HEK293 (cell line): ENCODE measurements around the gene NOS1AP.
A peak's percentile ranks its signal among the peaks of the same experiment; 100 is the strongest.

Experiments used
- CTCF ChIA-PET: fragments of 350-600 bp; formaldehyde crosslinking; extraction: SDS; loops from one replicate; lab custom pipeline; 2021; ENCODE audit warnings: antibody characterized with exemption; lab: Yijun Ruan, JAX
- POLR2A ChIA-PET: fragments of 300-600 bp; formaldehyde crosslinking; extraction: SDS; loops from one replicate; lab custom pipeline; 2020; ENCODE audit warnings: antibody characterized with exemption, inconsistent platforms; lab: Yijun Ruan, JAX
- H3K27ac ChIP-seq: fragments of 200-500 bp; sonication (Bioruptor generic); 2 replicates; pipeline ENCODE4 v1.5.1; 2014; ENCODE audit warnings: low read depth, low read length, control low read depth, inconsistent platforms; ENCODE audit errors: extremely low read depth
- H3K36me3 ChIP-seq, 2 experiments: fragments of 200-500 bp in 1 of 2; sonication (Bioruptor generic) in 1 of 2; 1 replicate in 1 of 2; 2 replicates in 1 of 2; pipeline ENCODE4 v1.5.1; 2014 to 2017; ENCODE audit warnings: inconsistent platforms in 2 of 2, low read length in 2 of 2; ENCODE audit not compliant: control insufficient read depth in 2 of 2, insufficient read depth in 1 of 2
- H3K4me1 ChIP-seq: fragments of 200-500 bp; sonication (Bioruptor generic); 2 replicates; pipeline ENCODE4 v1.5.1; 2014; ENCODE audit warnings: mild to moderate bottlenecking, low read length, inconsistent platforms; ENCODE audit not compliant: control insufficient read depth, insufficient read depth
- H3K4me3 ChIP-seq: 2 replicates; pipeline ENCODE4 v1.5.1; 2011; ENCODE audit warnings: low read depth, mild to moderate bottlenecking, control low read depth, low read length, moderate library complexity
- H3K9me3 ChIP-seq: fragments of 200-500 bp; sonication (Bioruptor generic); 2 replicates; pipeline ENCODE4 v1.5.1; 2014; ENCODE audit warnings: low read depth, low read length, inconsistent platforms; ENCODE audit not compliant: control insufficient read depth, insufficient read depth
- EGR2 ChIP-seq: fragments of 450-650 bp; formaldehyde crosslinking; IDR thresholded peaks from 2 replicates; pipeline ENCODE4 v1.5.1; 2016; ENCODE audit warnings: low read depth, missing biosample characterization, missing genetic modification characterization
- SALL2 ChIP-seq: fragments of 450-650 bp; formaldehyde crosslinking; IDR thresholded peaks from 2 replicates; pipeline ENCODE4 v1.5.0; 2017; ENCODE audit warnings: missing biosample characterization, mild to moderate bottlenecking, missing genetic modification characterization, borderline replicate concordance
- SP7 ChIP-seq: fragments of 450-650 bp; formaldehyde crosslinking; IDR thresholded peaks from 2 replicates; pipeline ENCODE4 v1.5.1; 2016; ENCODE audit warnings: missing biosample characterization, missing genetic modification characterization
- TSHZ1 ChIP-seq: fragments of 450-650 bp; formaldehyde crosslinking; IDR thresholded peaks from 2 replicates; pipeline ENCODE4 v1.5.1; 2016; ENCODE audit warnings: missing biosample characterization, missing genetic modification characterization, borderline replicate concordance
- YY2 ChIP-seq: fragments of 450-650 bp; formaldehyde crosslinking; IDR thresholded peaks from 2 replicates; pipeline ENCODE4 v1.5.1; 2016; ENCODE audit warnings: missing biosample characterization, missing genetic modification characterization
- ZBTB20 ChIP-seq: fragments of 450-650 bp; formaldehyde crosslinking; IDR thresholded peaks from 2 replicates; pipeline ENCODE4 v1.5.1; 2016; ENCODE audit warnings: missing biosample characterization, missing genetic modification characterization
- ZFHX2 ChIP-seq: fragments of 450-650 bp; formaldehyde crosslinking; conservative IDR thresholded peaks from 2 replicates; pipeline ENCODE4 v1.5.1; 2016; ENCODE audit warnings: missing biosample characterization, missing genetic modification characterization
- ZNF169 ChIP-seq: fragments of 450-650 bp; formaldehyde crosslinking; IDR thresholded peaks from 2 replicates; pipeline ENCODE4 v1.5.1; 2016; ENCODE audit warnings: missing biosample characterization, missing genetic modification characterization
- ZNF23 ChIP-seq: fragments of 450-650 bp; formaldehyde crosslinking; IDR thresholded peaks from 2 replicates; pipeline ENCODE4 v1.5.1; 2016; ENCODE audit warnings: missing biosample characterization, missing genetic modification characterization, borderline replicate concordance
- ZNF350 ChIP-seq: fragments of 450-650 bp; formaldehyde crosslinking; IDR thresholded peaks from 2 replicates; pipeline ENCODE4 v1.5.0; 2017; ENCODE audit warnings: missing biosample characterization, mild to moderate bottlenecking, missing genetic modification characterization
- ZNF48 ChIP-seq: fragments of 450-650 bp; formaldehyde crosslinking; IDR thresholded peaks from 2 replicates; pipeline ENCODE4 v1.5.1; 2016; ENCODE audit warnings: missing biosample characterization, missing genetic modification characterization
- ZNF510 ChIP-seq: fragments of 450-650 bp; formaldehyde crosslinking; IDR thresholded peaks from 2 replicates; pipeline ENCODE4 v1.5.1; 2018; ENCODE audit warnings: mild to moderate bottlenecking, missing genetic modification characterization, missing biosample characterization; ENCODE audit not compliant: insufficient replicate concordance
- ZNF530 ChIP-seq: fragments of 450-650 bp; formaldehyde crosslinking; IDR thresholded peaks from 2 replicates; pipeline ENCODE4 v1.5.1; 2016; ENCODE audit warnings: low read depth, missing biosample characterization, missing genetic modification characterization
- ZNF555 ChIP-seq: fragments of 450-650 bp; formaldehyde crosslinking; conservative IDR thresholded peaks from 2 replicates; pipeline ENCODE4 v1.5.1; 2017; ENCODE audit warnings: missing biosample characterization, mild to moderate bottlenecking, missing genetic modification characterization, inconsistent platforms
- ZNF600 ChIP-seq: fragments of 450-650 bp; formaldehyde crosslinking; IDR thresholded peaks from 2 replicates; pipeline ENCODE4 v1.5.1; 2016; ENCODE audit warnings: missing biosample characterization, missing genetic modification characterization
- ZNF639 ChIP-seq: fragments of 450-650 bp; formaldehyde crosslinking; IDR thresholded peaks from 2 replicates; pipeline ENCODE4 v1.5.1; 2016; ENCODE audit warnings: missing biosample characterization, missing genetic modification characterization
- ZNF645 ChIP-seq: fragments of 450-650 bp; formaldehyde crosslinking; IDR thresholded peaks from 2 replicates; pipeline ENCODE4; 2016; ENCODE audit warnings: missing biosample characterization, missing genetic modification characterization
- ZNF707 ChIP-seq: fragments of 450-650 bp; formaldehyde crosslinking; IDR thresholded peaks from 2 replicates; pipeline ENCODE4 v1.5.1; 2016; ENCODE audit warnings: missing biosample characterization, missing genetic modification characterization
- ZNF837 ChIP-seq: fragments of 450-650 bp; formaldehyde crosslinking; IDR thresholded peaks from 2 replicates; pipeline ENCODE4 v1.5.1; 2016; ENCODE audit warnings: missing biosample characterization, missing genetic modification characterization
- ZSCAN23 ChIP-seq: fragments of 450-650 bp; formaldehyde crosslinking; IDR thresholded peaks from 2 replicates; pipeline ENCODE4 v1.5.1; 2016; ENCODE audit warnings: missing biosample characterization, missing genetic modification characterization

The NOS1AP gene

GRCh38 chr1:162385280-162385623, 315.8 kb downstream of the NOS1AP start:
- H3K9me3 ChIP-seq, result no peaks in the 10 kb centered on the region
- POLR2A ChIA-PET, result no interaction called here
- CTCF ChIA-PET, result no interaction called here

GRCh38 chr1:162385702-162386101, 316.2 kb downstream of the NOS1AP start:
- peaks cover 0 to 16% of the 10 kb centered on the region in 2 experiments; a peak in 1 of 3 replicates for H3K36me3 ChIP-seq
- POLR2A ChIA-PET, result no interaction called here

More at GRCh38 chr1:162385280-162385623, 315.8 kb downstream of the NOS1AP start:
- TF ChIP-seq SALL2 (tag by site-specific recombination), result no peak
- no peak for TF ChIP-seq TSHZ1
- no peak for TF ChIP-seq ZNF23 (tag by site-specific recombination)
- no peak for TF ChIP-seq ZNF837 (tag by site-specific recombination)
- no peak for TF ChIP-seq ZBTB20 (tag by site-specific recombination)
- peak; percentile 80 for TF ChIP-seq EGR2 (tag by site-specific recombination)
- TF ChIP-seq ZNF510, result no peak
- TF ChIP-seq ZNF530 (tag by site-specific recombination), result no peak
- no peak for TF ChIP-seq ZNF639 (tag by site-specific recombination)
- no peak for TF ChIP-seq ZNF48 (tag by site-specific recombination)
- no peak for TF ChIP-seq ZNF600 (tag by site-specific recombination)
- peak; percentile 30; the same call in 1 of the 2 replicates for TF ChIP-seq ZFHX2 (tag by site-specific recombination)
- no peak for TF ChIP-seq ZNF707 (tag by site-specific recombination)
- TF ChIP-seq YY2 (tag by site-specific recombination), result no peak
- Histone ChIP-seq H3K4me1 (no peaks in the 10 kb centered on the region), H3K27ac (no peak overlapping the region), H3K36me3 (peaks cover 0 to 16% of the 10 kb centered on the region in 2 experiments; a peak in 1 of 3 replicates), H3K4me3 (no peak overlapping the region)

More at GRCh38 chr1:162385702-162386101, 316.2 kb downstream of the NOS1AP start:
- TF ChIP-seq ZNF555 (tag by site-specific recombination) (no peak), ZSCAN23 (tag by site-specific recombination) (no peak), ZNF707 (tag by site-specific recombination) (no peak), ZNF169 (no peak), ZNF350 (tag by site-specific recombination) (no peak), SP7 (no peak), TSHZ1 (no peak), ZNF645 (no peak)
- CTCF ChIA-PET, result interaction anchor here (1.2 kb wide), 1 partner anchor 329 kb away, joined by 3 read pairs; no protein-coding TSS in a partner anchor
- Histone ChIP-seq H3K4me1 (no peaks in the 10 kb centered on the region), H3K9me3 (no peaks in the 10 kb centered on the region), H3K27ac (no peak overlapping the region), H3K4me3 (no peak overlapping the region)
